Esophagus squamous epithelium (tissue), 5 donors: ENCODE results near the gene PRKG1. TPM values are rescaled to one million over a fixed set of nuclear protein-coding genes. Genes with fewer than 3 reads are reported as not detected.
"Not testable (repeated sequence)": the region's sequence is repeated elsewhere in the genome, so short reads cannot be mapped to it uniquely, and the experiment has no call there.

ENCODE experiments used
- DNase-seq: peaks from one replicate; lab custom pipeline; 2025; lab: John Stamatoyannopoulos, UW
- H3K27ac ChIP-seq, 4 donors: fragments of 200-600 bp; sonication (generic); one replicate each; pipeline ENCODE4 v1.5.1; 2016 to 2019; ENCODE audit warnings: mild to moderate bottlenecking in 1 of 4
- H3K27me3 ChIP-seq, 4 donors: fragments of 200-600 bp; sonication (generic); 1 replicate in 3 of 4; 2 replicates in 1 of 4; pipeline versions ENCODE4 v1.5.1 to v1.6.0; 2017 to 2021; ENCODE audit warnings: antibody characterized with exemption in 1 of 4
- H3K36me3 ChIP-seq, 3 donors: fragments of 200-600 bp; sonication (generic); one replicate each; pipeline ENCODE4 v1.5.1; 2016 to 2019
- H3K4me1 ChIP-seq, 3 donors: fragments of 200-600 bp; sonication (generic); one replicate each; pipeline ENCODE4 v1.5.1; 2017 to 2019
- H3K4me3 ChIP-seq, 4 donors: fragments of 200-600 bp; sonication (generic); 1 replicate in 3 of 4; 2 replicates in 1 of 4; pipeline ENCODE4 v1.5.1; 2016 to 2019; ENCODE audit warnings: mild to moderate bottlenecking in 2 of 4, moderate library complexity in 1 of 4
- H3K9me3 ChIP-seq, 3 donors: fragments of 200-600 bp; sonication (generic); one replicate each; pipeline ENCODE4 v1.5.1; 2016 to 2019
- POLR2A ChIP-seq, 4 donors: fragments of 450-650 bp; IDR thresholded peaks; one replicate each; pipeline ENCODE4 v1.6.1; 2017; ENCODE audit warnings: antibody characterized with exemption in 4 of 4, mild to moderate bottlenecking in 4 of 4, moderate library complexity in 3 of 4
- WGBS, 2 donors: methylation state at CpG; one replicate each; pipeline ENCODE4 v1.1.5; 2018; 5-methylcytosine and 5-hydroxymethylcytosine counted together
- intact Hi-C: fragments of 100-400 bp; cut with DNase I; formaldehyde crosslinking; loops from one replicate; pipeline ENCODE4 v1.15.0; 2022
- total RNA-seq, 4 donors: library from RNA; depleted of rRNA; stranded (reverse); fragments of >200 nt; gene quantifications; one replicate each; pipeline ENCODE4 v1.1.0, GENCODE V29; 2016
- TF ChIP-seq, protein P1 (sequence below), 6 experiments: fragments of 450-650 bp in 4 of 6; fragments of 200-600 bp in 2 of 6; sonication (generic) in 2 of 6; IDR thresholded peaks; one replicate each; pipeline ENCODE4 v1.5.1; 2016 to 2019; ENCODE audit warnings: antibody characterized with exemption in 6 of 6, mild to moderate bottlenecking in 4 of 6, moderate library complexity in 4 of 6
- donor health status: DM: yes; HTN: yes; CAD: no.

The PRKG1 gene
- total RNA-seq, 4 donors from 2014 or later: 2.0 to 10.9 (median 3.8) TPM

- no peak overlapping the region for H3K4me3 ChIP-seq
- H3K9me3 ChIP-seq: no peaks in the 10 kb centered on the region
- no peaks in the 10 kb centered on the region for H3K36me3 ChIP-seq
- H3K4me1 ChIP-seq: no peaks in the 10 kb centered on the region
- intact Hi-C loops: no loop called here
- DNase-seq: no peak
- TF ChIP-seq, protein P1, sequence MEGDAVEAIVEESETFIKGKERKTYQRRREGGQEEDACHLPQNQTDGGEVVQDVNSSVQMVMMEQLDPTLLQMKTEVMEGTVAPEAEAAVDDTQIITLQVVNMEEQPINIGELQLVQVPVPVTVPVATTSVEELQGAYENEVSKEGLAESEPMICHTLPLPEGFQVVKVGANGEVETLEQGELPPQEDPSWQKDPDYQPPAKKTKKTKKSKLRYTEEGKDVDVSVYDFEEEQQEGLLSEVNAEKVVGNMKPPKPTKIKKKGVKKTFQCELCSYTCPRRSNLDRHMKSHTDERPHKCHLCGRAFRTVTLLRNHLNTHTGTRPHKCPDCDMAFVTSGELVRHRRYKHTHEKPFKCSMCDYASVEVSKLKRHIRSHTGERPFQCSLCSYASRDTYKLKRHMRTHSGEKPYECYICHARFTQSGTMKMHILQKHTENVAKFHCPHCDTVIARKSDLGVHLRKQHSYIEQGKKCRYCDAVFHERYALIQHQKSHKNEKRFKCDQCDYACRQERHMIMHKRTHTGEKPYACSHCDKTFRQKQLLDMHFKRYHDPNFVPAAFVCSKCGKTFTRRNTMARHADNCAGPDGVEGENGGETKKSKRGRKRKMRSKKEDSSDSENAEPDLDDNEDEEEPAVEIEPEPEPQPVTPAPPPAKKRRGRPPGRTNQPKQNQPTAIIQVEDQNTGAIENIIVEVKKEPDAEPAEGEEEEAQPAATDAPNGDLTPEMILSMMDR (IDR thresholded peaks at IDR 0.05): no peak
- TF ChIP-seq POLR2A (IDR thresholded peaks at IDR 0.05): no peak
- no peaks in the 10 kb centered on the region for H3K27me3 ChIP-seq
- WGBS, 2 donors: 87 to 93% methylated on average over 2 of the region's 2 CpGs
- no peak overlapping the region for H3K27ac ChIP-seq
Measured at GRCh38 chr10:51745397-51745796, 671.1 kb downstream of the PRKG1 start.

DNA sequence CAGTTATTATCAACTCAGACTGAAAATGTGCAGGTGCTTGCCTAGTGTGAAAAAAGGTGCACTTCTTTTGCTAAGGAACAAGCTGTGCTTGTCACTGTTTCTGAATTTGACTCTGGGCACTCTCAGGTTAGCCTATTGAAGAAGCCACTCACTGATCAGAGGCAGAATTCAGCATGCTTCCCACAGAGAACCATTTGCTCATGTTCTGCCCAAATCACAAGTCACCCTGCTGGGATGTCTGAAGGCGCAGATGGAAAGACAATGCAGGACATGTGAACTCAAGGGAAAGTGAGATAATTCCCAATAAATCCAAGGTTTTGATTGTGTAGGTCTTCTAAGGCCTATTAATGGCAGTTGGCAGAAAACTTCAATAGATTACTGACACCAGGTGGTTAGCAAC is 672.9 kb downstream of the PRKG1 start:
- Histone ChIP-seq H3K27ac (no peak overlapping the region), H3K9me3 (no peaks in the 10 kb centered on the region), H3K27me3 (no peaks in the 10 kb centered on the region), H3K4me1 (no peaks in the 10 kb centered on the region), H3K36me3 (no peaks in the 10 kb centered on the region), H3K4me3 (no peak overlapping the region)
- WGBS, 2 donors: 73 to 80% methylated on average over 1 of the region's 1 CpG
- no peak for TF ChIP-seq POLR2A (IDR thresholded peaks at IDR 0.05)
- TF ChIP-seq, protein P1 (IDR thresholded peaks at IDR 0.05): no peak
- intact Hi-C loops: no loop called here
- DNase-seq: no peak

DNA sequence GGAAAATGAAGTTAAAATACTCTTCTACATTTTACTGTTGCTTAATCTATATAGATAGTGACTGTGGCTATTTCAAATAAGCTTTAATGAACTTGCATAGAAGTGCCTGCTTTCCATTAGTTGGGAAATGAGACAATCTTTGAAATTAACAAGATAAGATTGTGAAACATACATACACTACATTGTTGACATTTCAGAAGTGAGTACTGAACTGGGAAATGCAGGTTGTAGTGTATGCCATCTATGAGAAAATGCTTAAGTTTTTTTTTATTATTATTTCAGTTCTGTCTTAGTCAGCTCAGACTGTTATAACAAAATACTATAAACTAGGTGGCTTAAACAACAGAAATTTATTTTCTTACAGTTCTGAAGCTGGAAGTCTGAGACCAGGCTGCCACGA is 674.7 kb downstream of the PRKG1 start:
- H3K27ac ChIP-seq: no peak overlapping the region
- WGBS, 2 donors: 63 to 79% methylated on average over 1 of the region's 1 CpG
- intact Hi-C loops: no loop called here

DNA sequence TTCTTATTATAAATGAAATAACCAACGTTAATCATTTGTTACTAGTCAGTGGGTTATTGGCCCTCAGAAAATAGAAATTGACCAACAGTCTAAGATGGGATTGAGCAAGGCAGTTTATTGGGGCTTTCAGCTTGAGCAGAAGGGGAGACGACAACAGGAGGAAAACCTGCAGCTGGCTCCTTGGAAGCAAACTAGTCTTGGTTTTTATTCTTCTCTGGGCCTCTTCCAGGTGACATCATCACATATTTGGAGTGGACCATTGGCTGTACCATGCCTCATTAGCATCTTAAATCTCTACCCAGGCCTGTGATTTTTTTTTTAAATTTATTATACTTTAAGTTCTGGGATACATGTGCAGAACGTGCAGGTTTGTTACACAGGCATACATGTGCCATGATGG is 684.1 kb downstream of the PRKG1 start:
- intact Hi-C loops: no loop called here
- Histone ChIP-seq H3K4me3 (no peak overlapping the region), H3K27ac (no peak overlapping the region), H3K36me3 (no peaks in the 10 kb centered on the region), H3K4me1 (no peaks in the 10 kb centered on the region), H3K9me3 (no peaks in the 10 kb centered on the region), H3K27me3 (no peaks in the 10 kb centered on the region)
- no peak for DNase-seq
- TF ChIP-seq, protein P1 (IDR thresholded peaks at IDR 0.05): no peak
- no peak for TF ChIP-seq POLR2A (IDR thresholded peaks at IDR 0.05)
- 71 to 72% methylated on average over 3 of the region's 3 CpGs for WGBS, 2 donors

More for the DNA sequence above, 674.7 kb downstream of the PRKG1 start:
- Histone ChIP-seq H3K36me3 (no peaks in the 10 kb centered on the region), H3K4me1 (no peaks in the 10 kb centered on the region), H3K4me3 (no peak overlapping the region), H3K27me3 (no peaks in the 10 kb centered on the region), H3K9me3 (no peaks in the 10 kb centered on the region)
- DNase-seq: no peak
- TF ChIP-seq POLR2A (IDR thresholded peaks at IDR 0.05): no peak
- TF ChIP-seq, protein P1 (IDR thresholded peaks at IDR 0.05): no peak

DNA sequence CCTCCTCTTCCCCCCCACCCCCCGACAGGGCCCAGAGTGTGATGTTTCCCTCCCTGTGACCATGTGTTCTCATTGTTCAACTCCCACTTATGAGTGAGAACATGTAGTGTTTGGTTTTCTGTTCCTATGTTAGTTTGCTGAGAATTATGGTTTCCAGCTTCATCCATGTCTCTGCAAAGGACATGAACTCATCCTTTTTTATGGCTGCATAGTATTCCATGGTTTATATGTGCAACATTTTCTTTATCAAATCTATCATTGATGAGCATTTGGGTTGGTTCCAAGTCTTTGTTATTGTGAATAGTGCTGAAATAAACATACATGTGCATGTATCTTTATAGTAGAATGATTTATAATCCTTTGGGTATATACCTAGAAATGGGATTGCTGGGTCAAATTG is 684.6 kb downstream of the PRKG1 start:
- H3K36me3 ChIP-seq, H3K4me3 ChIP-seq, intact Hi-C loops, H3K27ac ChIP-seq, H3K4me1 ChIP-seq, DNase-seq, H3K27me3 ChIP-seq, H3K9me3 ChIP-seq: not testable (repeated sequence)
- 89 to 90% methylated on average over 1 of the region's 1 CpG for WGBS, 2 donors
